Right ventricle myocardium inferior (tissue), 1 donor: ENCODE data around the gene FAIM2. TPM values are rescaled to one million over a fixed set of nuclear protein-coding genes. Genes with fewer than 3 reads are reported as not detected.

Source experiments
- ATAC-seq: fragments of 200-7000 bp; cut with Tn5 transposase; one replicate; pipeline ENCODE4 v1.9.1; 2020; ENCODE audit warnings: mild to moderate bottlenecking, moderate library complexity
- DNase-seq: peaks from one replicate; pipeline ENCODE4 v3.0.0; 2021; ENCODE audit errors: missing footprints
- intact Hi-C: fragments of 100-400 bp; cut with DNase I; formaldehyde crosslinking; loops from one replicate; pipeline ENCODE4 v1.11.0; 2022
- total RNA-seq: library from RNA; stranded (reverse); fragmentation: NEBNext Ultra II Directional; extraction: Animal tissue kit (Norgen Biotek cat#: 25700); gene quantifications from one replicate; pipeline ENCODE4 v1.2.1, GENCODE V29; 2021
- donor health status: DM: no; HTN: yes; CAD: no; lungs with severe emphysema.

Gene FAIM2
- total RNA-seq, 1 donor from 2014 or later: 20.5 TPM

GRCh38 chr12:49847161-49847560, 56.5 kb downstream of the FAIM2 start:
- intact Hi-C loops: no loop called here
- DNase-seq (no peak), ATAC-seq (no peak)

- DNase-seq (no peak), ATAC-seq (no peak)
- intact Hi-C loops: no loop called here
Measured at GRCh38 chr12:49846032-49846431, 57.7 kb downstream of the FAIM2 start.

- DNase-seq (no peak), ATAC-seq (no peak)
- intact Hi-C loops: no loop called here
Measured at GRCh38 chr12:49843876-49844437, 59.7 kb downstream of the FAIM2 start.

DNA sequence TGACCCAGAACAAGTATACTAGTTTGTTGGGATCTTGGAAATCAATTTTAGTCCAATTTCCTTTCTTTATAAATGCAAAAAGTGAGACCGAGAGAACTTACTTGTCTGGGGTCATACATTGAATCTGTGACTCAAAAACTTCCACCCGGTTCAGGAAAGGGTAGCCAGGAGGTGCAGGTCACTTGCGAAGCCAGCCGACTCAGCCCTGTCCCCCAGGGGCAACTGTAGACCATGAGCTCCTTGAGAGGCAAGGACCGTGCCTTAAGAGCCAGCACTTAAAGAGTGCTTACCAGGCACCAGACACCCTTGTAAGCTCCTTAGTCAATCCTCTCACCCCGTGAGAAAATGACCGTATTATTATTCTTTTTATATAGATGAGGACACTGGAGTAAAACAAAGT, 60.3 kb downstream of the FAIM2 start:
- intact Hi-C loops: no loop called here
- DNase-seq (no peak), ATAC-seq (no peak)

GRCh38 chr12:49842519-49843352, 61.0 kb downstream of the FAIM2 start, which contains the start of gene BCDIN3D:
BCDIN3D (minus strand) TSS chr12:49843106; CDS start chr12:49843087, 19 bp downstream.
- ATAC-seq: peak; percentile 96
- peak; percentile 97 for DNase-seq
- intact Hi-C loops: no loop called here

DNA sequence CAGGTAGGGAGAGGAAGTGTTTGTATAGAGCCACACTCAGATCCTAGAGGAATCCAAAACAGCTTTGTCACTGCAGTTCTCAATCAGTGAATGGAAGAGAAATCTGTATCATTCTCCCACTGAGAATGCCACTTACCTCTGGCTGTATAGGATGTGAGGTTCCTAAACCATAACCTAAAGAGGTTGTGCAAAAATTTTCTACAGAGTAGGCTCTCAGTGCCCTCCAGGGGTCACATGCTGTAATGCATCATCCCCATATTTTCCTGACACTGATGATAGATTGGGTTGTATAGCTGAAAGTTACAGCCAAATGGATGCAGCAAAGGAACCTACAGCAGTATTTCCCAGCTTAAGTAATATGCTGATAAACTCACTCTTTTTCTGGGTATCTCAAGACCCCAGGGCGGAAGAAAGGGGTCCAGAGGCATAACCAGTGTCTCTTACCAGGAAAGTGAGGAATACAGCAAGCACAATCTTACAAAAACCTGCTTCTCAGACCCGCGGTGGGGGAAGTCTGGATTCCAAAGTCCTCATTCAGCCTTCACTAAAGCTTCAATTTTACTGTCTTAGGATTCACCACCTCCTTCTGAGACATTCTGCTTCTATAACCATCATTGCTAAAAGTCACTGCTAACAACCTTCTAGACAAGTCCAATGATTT, 64.6 kb downstream of the FAIM2 start:
- DNase-seq (no peak), ATAC-seq (no peak)
- intact Hi-C loops: loop anchor here (1.0 kb wide), 1 partner anchor 63 kb away; no protein-coding TSS in a partner anchor

DNA sequence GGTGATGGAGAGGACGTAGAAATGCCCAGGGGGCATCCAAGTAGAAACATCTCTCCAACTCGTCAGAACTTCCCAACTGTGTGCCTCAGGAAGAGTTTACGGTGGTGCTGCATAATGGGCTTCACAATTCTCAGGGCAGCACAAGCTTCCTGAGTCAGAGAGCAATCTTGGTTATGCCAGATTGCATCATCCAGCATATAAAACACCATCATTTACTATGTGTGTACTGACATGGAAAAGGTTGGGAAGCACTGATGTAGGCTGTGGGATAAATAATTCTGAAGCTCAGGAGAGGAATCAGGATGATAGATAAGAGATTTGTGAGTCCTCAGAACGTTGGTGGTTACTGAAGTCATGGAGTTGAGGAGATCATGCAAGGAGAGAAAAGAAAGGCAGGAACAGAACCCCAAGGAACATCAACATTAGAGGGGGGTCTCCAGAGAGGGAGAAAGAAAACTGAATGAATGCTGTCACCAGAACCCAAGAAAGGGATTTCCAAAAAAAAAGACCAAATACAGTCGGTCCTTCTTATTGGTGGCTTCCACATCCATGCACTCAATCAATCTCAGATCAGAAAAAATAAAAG, 70.8 kb downstream of the FAIM2 start:
- intact Hi-C loops: no loop called here
- no peak for ATAC-seq
- no peak for DNase-seq

DNA sequence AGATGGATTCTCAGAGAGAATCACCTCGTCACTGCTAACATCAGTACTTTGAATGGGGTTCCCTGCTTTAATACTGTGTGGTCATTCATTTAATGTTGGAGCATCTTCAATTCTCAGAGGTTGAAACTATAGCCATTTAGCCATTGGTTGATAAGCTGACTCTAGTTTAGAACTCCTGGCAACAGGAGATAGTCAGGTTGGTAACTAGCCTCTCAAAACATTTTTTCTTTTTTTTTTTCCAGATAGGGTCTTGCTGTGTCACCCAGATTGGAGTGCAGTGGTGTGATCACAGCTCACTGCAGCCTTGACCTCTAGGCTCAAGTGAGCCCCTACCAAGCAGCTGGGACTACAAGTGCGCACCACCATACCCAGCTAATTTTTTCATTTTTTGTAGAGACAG, 72.0 kb downstream of the FAIM2 start:
- intact Hi-C loops: no loop called here
- DNase-seq: no peak
- ATAC-seq: no peak

DNA sequence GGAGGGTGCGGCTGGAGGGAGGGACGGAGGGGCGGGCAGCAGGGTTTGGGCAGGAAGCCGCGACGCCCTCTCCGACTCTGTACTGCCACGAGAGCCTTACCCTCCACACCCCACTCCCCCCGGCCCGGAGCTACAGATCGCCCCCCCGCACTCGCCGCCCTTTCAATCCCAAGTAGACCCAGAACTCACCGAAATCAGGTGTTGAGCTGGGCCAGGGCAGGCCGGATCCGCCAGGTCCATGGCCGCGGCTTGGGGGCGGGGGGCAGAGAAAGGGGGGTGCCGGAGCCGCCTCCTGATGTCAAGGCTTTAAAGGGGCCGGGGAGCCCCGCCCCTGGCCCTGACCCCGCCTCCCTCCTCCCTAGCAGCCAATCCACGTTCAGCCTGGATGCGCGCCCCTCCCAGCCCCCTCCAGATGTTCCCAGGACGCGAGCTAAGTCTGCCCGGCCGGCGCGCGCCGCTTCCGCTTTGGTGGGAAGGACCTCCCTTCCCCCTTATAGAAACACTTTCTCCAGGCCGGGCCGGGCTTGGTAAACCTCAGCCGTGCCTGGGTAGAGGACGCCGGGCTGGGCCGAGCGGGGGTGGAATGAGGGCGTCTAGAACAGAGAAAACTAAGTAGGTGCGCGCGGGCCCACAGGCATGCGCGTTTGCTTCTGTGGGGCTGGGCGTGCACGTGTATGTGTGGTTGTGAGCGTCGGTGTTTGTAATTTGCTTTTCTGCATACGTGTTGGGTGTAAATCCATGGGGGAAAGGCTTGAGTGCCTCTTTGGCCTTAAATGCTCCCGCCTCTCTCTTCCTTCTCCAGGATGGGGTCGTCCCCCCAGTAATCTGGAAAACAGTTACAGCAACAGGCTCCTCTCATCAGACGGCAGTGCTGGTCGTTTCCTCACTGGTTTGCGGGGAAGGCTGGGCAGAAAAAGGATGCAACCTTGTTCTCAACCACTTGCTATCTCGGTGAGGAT, 75.3 kb downstream of the FAIM2 start, which contains the start of gene NCKAP5L:
Gene NCKAP5L, minus strand, starts transcription at position 281 of the 959 bp plus-strand sequence. CDS start 24,369 bp downstream, outside the sequence.
- DNase-seq: peak; percentile 99
- peak; percentile 96 for ATAC-seq
- intact Hi-C loops: no loop called here

DNA sequence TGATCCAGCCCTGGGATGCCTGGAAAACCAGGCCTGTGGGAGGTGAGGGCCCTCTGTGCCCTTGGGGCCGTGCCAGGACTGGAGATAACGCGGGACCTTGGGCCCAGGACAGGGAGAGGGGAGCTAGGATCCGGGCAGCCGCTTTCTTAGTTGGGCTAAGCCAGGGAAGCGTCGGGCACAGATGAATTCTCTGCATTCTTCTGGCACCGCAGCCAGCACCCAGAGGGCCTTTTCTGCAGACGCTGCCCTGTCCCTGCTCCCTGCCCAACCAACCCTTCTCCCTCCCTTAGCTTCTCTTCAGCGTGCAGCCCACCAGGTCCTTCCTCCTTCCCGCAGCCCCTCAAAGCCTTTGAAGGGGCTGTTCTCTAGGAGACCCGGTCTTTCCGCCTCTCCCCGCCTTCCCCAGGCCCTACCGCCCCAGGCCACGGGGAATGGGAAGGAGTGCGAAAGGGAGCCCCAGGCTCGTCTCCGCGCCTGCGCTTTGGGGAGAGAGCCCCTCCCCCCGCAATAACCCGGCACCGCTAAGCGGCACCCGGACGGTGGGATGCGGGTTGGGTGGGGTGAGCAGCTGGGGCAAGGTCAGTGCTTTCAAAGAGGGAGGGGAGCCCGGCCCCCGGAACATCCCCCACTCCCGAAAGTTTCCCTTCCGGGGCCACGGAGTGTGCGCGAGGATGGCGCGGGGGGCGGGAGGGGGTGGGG, 76.2 kb downstream of the FAIM2 start:
- intact Hi-C loops: loop anchor here (2.0 kb wide), 1 partner anchor 17 kb away; no protein-coding TSS in a partner anchor
- ATAC-seq (peak; percentile 56), DNase-seq (peak; percentile 85)

GRCh38 chr12:49827051-49827400, 76.7 kb downstream of the FAIM2 start:
- intact Hi-C loops: loop anchor here (2.0 kb wide), 1 partner anchor 16 kb away; no protein-coding TSS in a partner anchor
- ATAC-seq: no peak

GRCh38 chr12:49825971-49826421, 77.7 kb downstream of the FAIM2 start:
- DNase-seq (no peak), ATAC-seq (no peak)
- intact Hi-C loops: loop anchor here (2.0 kb wide), 1 partner anchor 15 kb away; no protein-coding TSS in a partner anchor

More at GRCh38 chr12:49827051-49827400, 76.7 kb downstream of the FAIM2 start:
- DNase-seq: no peak

GRCh38 chr12:49825360-49825970, 78.2 kb downstream of the FAIM2 start:
- intact Hi-C loops: no loop called here
- ATAC-seq (no peak), DNase-seq (no peak)

DNA sequence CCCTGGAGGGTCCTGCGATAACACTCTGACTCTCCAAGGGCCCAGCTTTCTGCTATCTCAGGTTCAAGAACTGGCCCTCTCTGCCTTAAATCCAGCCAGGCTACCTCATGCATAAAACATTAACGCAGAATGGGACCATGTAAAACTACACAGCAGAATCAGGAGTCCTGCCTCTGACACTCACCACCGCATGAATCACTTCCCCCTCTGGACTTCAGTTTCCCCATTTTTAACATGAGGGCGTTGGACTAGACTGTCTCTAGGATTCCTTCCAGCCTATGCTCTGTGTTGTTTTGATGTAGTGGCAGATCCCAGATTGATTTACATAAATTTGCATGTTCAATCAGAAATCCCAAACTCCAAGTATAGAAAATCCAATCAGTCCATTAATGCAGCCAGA, 78.8 kb downstream of the FAIM2 start:
- ATAC-seq (no peak), DNase-seq (no peak)
- intact Hi-C loops: no loop called here

GRCh38 chr12:49824416-49824815, 79.3 kb downstream of the FAIM2 start:
- intact Hi-C loops: no loop called here
- no peak for DNase-seq
- no peak for ATAC-seq

GRCh38 chr12:49823951-49824350, 79.7 kb downstream of the FAIM2 start:
- ATAC-seq: no peak
- intact Hi-C loops: no loop called here
- no peak for DNase-seq

DNA sequence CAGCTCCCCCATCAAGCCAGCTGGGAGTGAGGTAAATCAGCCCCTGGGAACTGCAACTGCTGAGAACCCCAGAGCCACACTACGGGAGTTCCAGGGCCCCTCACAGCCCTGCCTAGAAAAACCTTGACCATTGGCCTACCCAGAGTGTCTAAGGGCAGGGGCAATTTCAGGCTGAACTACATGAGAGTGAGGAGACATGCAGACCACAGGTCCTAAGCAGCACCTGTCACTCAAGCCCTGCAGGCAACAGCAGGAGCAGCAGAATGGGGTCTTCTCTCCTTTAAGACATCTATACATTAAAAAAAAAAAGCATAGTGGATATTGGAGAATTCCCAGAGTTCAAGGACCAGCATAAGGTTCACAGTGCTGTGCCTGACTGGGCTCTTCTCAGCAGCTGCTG, 80.3 kb downstream of the FAIM2 start:
- intact Hi-C loops: no loop called here
- DNase-seq (no peak), ATAC-seq (no peak)
